Thoracic aorta (tissue), 2 donors: Measurements from ENCODE around the gene SPEM3. TPM values are rescaled to one million over a fixed set of nuclear protein-coding genes. Genes with fewer than 3 reads are reported as not detected.

Experiments used
- ATAC-seq: fragments of 150-250 bp; one replicate; pipeline ENCODE4 v1.8.0; 2017; ENCODE audit warnings: low read depth; ENCODE audit not compliant: insufficient number of reproducible peaks, low FRiP score
- DNase-seq: peaks from one replicate; pipeline ENCODE4 v3.0.0-alpha.2; 2020; ENCODE audit warnings: low spot score
- H3K27ac ChIP-seq, 2 donors: fragments of 200-600 bp; sonication (generic); 1 replicate in 1 of 2; 2 replicates in 1 of 2; pipeline ENCODE4 v1.5.1; 2016; ENCODE audit warnings: mild to moderate bottlenecking in 2 of 2, moderate library complexity in 2 of 2
- H3K27me3 ChIP-seq: fragments of 200-600 bp; sonication (generic); replicated peaks from 2 replicates; pipeline ENCODE4 v1.6.0; 2016; ENCODE audit warnings: mild to moderate bottlenecking; ENCODE audit not compliant: insufficient read depth
- H3K36me3 ChIP-seq: fragments of 200-600 bp; sonication (generic); one replicate; pipeline ENCODE4 v1.5.1; 2016
- H3K4me1 ChIP-seq, 2 donors: fragments of 200-600 bp; sonication (generic); 1 replicate in 1 of 2; 2 replicates in 1 of 2; pipeline versions ENCODE4 v1.5.1 to v1.6.0; 2016; ENCODE audit warnings: low read depth in 2 of 2, mild to moderate bottlenecking in 1 of 2; ENCODE audit not compliant: control insufficient read depth in 1 of 2
- H3K4me3 ChIP-seq: fragments of 200-600 bp; sonication (generic); 2 replicates; pipeline ENCODE4 v1.5.1; 2016; ENCODE audit warnings: mild to moderate bottlenecking
- H3K9me3 ChIP-seq: fragments of 200-600 bp; sonication (generic); 2 replicates; pipeline ENCODE4 v1.5.1; 2016
- total RNA-seq, 2 donors: library from RNA; depleted of rRNA; stranded (reverse); fragments of >200 nt; gene quantifications; one replicate each; pipeline versions ENCODE4 v1.1.0 to v1.2.3, GENCODE V29; 2016
- TF ChIP-seq, protein P1 (sequence below): fragments of 200-600 bp; sonication (generic); IDR thresholded peaks from one replicate; pipeline ENCODE4 v1.5.1; 2019; ENCODE audit warnings: antibody characterized with exemption

SPEM3 gene
- total RNA-seq, 2 donors from 2014 or later, result not detected

DNA sequence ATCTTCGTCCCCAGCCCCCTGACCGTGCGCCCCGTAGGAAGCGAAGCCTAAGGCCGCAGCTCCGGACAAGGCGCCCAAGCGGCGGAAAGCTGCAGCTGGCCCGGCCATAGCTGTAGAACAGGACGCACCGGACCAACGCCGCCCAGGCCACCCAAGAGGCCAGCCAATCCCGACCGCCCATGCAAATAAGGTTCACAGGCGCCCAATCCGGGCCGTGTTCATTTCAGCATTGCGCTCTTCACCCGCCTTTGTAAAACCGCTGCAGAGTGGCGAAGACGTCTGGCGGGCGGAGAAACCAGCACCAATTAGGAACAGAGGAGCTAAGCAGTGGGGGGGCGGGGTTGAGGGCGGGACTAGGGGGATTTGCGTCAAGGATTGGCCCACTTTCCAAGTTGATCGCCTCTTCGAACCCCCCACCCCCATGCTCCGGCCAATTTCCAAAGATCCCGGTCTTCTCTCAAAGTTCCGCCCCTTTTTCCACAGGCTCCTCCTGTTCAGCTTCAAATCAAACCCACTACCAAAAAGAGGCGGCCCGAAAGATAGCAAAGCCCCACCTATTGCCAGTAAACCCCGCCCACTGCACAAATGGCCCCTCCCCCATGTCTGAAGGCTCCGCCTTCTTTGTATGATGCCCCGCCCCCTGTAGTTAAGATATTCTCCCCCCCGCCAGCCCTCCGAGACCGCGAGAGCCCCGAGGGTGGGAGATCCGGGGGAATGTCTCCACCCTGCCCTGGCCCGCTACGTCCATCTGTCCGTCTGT, 24.5 kb upstream of the SPEM3 start, which contains the start of gene TMEM256:
Gene TMEM256 (minus strand): TSS at position 121 of the 760 bp plus-strand sequence. CDS start 13 bp downstream, at position 108.
- H3K4me3 ChIP-seq, result peak within 1 kb of the TSS; percentile 90
- no peaks in the 10 kb centered on the region for H3K36me3 ChIP-seq
- ATAC-seq, result peak; percentile 94
- peak; percentile 97 for DNase-seq
- peak within 1 kb of the TSS; percentile 90 to 93 for H3K27ac ChIP-seq
- TF ChIP-seq, protein P1, sequence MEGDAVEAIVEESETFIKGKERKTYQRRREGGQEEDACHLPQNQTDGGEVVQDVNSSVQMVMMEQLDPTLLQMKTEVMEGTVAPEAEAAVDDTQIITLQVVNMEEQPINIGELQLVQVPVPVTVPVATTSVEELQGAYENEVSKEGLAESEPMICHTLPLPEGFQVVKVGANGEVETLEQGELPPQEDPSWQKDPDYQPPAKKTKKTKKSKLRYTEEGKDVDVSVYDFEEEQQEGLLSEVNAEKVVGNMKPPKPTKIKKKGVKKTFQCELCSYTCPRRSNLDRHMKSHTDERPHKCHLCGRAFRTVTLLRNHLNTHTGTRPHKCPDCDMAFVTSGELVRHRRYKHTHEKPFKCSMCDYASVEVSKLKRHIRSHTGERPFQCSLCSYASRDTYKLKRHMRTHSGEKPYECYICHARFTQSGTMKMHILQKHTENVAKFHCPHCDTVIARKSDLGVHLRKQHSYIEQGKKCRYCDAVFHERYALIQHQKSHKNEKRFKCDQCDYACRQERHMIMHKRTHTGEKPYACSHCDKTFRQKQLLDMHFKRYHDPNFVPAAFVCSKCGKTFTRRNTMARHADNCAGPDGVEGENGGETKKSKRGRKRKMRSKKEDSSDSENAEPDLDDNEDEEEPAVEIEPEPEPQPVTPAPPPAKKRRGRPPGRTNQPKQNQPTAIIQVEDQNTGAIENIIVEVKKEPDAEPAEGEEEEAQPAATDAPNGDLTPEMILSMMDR, result no peak
- no peaks in the 10 kb centered on the region for H3K27me3 ChIP-seq
- H3K4me1 ChIP-seq, result peaks cover 18% of the 10 kb centered on the region in 2 donors
- H3K9me3 ChIP-seq, result no peaks in the 10 kb centered on the region

DNA sequence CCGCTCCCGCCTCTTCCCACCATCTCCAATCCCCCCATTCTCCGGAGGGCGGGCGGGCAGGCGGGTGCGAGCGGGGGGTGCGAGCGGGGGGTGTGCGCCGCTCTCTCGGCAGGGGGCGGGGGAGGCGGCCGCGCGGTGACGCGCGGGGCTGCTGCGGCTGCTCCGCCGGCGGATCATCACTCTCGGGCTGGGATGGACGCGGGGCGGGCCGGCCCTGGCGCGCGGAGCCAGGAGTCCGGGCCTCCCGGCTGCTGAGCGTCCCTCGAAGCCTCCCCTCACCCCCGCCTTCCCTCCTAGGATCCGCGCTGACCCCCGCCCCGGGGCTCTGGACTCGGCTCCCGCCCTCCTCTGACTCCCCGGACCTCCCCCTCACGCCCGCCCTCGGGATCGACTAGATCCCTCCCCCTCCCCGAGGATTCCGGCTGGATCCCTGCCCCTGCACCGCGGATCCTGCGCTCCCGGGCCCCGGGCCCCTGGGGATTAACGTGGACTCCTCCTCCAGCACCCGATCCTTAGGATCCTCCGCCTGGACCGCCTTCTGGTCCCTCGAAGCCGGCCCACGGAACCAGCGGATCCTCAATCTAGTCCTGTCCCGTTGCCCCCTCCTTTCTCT, 23.8 kb upstream of the SPEM3 start:
- peaks cover 18% of the 10 kb centered on the region in 2 donors for H3K4me1 ChIP-seq
- DNase-seq (no peak), ATAC-seq (peak; percentile 42)
- TF ChIP-seq, protein P1, result no peak
- H3K4me3 ChIP-seq, result peak overlapping the region; percentile 90
- H3K27ac ChIP-seq, result peak overlapping the region; percentile 90 to 93
- no peaks in the 10 kb centered on the region for H3K36me3 ChIP-seq
- H3K9me3 ChIP-seq, result no peaks in the 10 kb centered on the region
- no peaks in the 10 kb centered on the region for H3K27me3 ChIP-seq

DNA sequence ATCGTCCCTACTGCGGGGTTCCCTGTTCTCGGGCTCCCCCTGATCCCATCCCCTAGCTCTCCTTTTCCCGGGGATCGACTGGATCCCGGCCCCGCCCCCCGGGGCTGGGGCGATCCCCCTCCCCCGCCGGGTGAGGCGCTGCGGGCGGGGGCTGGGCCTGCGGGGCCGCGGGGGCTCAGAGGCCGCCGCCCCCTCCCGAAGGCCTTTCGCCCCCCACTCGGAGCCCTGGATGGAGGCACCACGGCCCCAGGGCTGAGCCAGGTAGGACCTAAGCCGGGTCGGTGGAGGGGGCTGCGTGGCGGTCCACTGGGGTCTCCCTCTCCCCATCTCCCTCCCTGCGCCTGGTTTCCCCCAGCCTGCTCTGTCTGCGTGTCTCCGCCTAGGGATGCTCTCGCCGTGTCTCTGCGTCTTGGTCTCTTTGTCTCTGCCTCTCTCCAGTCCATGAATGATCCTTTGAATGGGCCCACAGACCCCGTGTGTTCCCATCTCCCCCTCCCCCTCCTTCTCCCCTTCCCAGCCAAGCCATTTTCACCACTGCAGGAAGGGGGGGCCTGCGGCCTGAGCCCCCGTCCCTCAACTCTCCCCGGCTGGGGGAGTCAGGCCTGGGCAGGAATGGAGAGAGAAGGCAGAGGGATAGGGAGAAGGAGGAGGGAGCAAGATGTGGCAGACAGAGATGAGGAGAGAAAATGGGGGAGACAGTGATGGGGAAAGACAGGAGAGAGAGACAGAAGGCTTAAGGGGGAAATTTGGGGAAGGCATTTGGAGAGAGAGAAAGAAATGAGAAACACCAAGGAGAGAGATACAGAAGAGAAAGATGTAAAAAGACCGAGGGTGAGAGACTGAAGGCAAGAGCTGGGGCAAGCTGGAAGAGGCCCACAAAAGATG, 23.1 kb upstream of the SPEM3 start:
- Histone ChIP-seq H3K4me3 (peak overlapping the region; percentile 90), H3K27ac (peak overlapping the region; percentile 90 to 93), H3K9me3 (no peaks in the 10 kb centered on the region), H3K4me1 (peaks cover 18% of the 10 kb centered on the region in 2 donors), H3K27me3 (no peaks in the 10 kb centered on the region), H3K36me3 (no peaks in the 10 kb centered on the region)
- no peak for DNase-seq
- TF ChIP-seq, protein P1, result no peak
- no peak for ATAC-seq

DNA sequence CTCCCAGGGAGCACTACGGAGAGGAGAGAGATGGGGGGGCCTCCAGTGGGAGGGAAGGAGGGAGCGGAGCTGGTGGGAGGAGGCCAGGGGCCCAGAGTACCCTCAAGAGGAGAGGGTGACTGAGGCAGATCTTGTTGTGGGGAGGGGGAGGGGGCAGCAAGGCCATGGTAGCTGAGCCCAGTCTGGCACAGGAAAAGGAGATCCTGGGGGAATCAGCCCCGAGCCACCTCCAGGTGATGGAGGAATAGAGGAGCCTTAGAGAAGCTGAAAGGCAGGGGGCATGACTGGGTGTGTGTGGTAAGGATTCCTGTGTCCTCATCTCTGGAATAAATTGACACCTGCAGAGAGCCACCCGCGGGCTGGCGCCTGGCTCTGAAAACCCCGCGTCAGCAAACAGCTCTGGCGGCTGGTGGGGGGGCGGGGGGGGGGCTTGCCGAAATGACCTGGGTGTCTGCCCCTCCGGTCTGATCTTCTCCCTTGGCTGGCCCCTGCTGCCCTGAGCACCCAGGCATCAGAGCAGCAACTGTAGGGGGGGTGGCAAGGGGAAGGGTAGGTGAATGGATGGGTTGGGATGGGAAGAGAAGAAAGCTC, 22.3 kb upstream of the SPEM3 start:
- Histone ChIP-seq H3K4me3 (peak overlapping the region; percentile 90), H3K9me3 (no peaks in the 10 kb centered on the region), H3K4me1 (peaks cover 18% of the 10 kb centered on the region in 2 donors), H3K27me3 (no peaks in the 10 kb centered on the region), H3K36me3 (no peaks in the 10 kb centered on the region), H3K27ac (peak overlapping the region; percentile 90 to 93)
- TF ChIP-seq, protein P1, result no peak
- ATAC-seq (no peak), DNase-seq (no peak)
